Measurements from ENCODE around the gene PLA2G1B. TPM values are rescaled to one million over a fixed set of nuclear protein-coding genes. Genes with fewer than 3 reads are reported as not detected.

Gene PLA2G1B
- total and polyA plus RNA-seq, 2 of the 13 experiments (the other 11 are each of a cell fraction or from before 2014, with no cell fraction given), result 0.33 to 1.4 TPM

- FAIRE-seq, result no peak
- no peak overlapping the region for H3K9ac ChIP-seq (ENCODE audit: insufficient read depth, low read depth, low read length)
- peaks cover 40% of the 10 kb centered on the region for H3K4me1 ChIP-seq (ENCODE audit: insufficient read depth, low read length)
- in situ Hi-C loops (cut with HindIII; ENCODE audit: extremely low pct_ligation_motif_present, low pct_unique_long_range_greater_than_20kb), result no loop called here
- 51% methylated on average over 7 of the region's 7 CpGs for WGBS (ENCODE audit: low lambda C conversion rate)
- no peaks in the 10 kb centered on the region for H3K79me2 ChIP-seq (ENCODE audit: insufficient read depth, low read length)
- H3K4me3 ChIP-seq (replicated peaks in 1 of 3; ENCODE audit: insufficient read depth in 1 of 3, low read depth in 2 of 3, low read length in 3 of 3), result no peak overlapping the region
- ChIA-PET POLR2A (interaction anchor here (0.9 to 1.5 kb wide), 4 partner anchors 10 to 75 kb away, joined by 3 to 8 read pairs (median 4); partner anchors contain the start of gene COX6A1), CTCF (ENCODE audit: low intra/inter-chr PET ratio, low total read pairs) (interaction anchor here (0.7 kb wide), 1 partner anchor 10 kb away, joined by 3 read pairs; no protein-coding TSS in a partner anchor)
- no TSS peak for BruUV-seq (replicated peaks)
- no peaks in the 10 kb centered on the region for H3K9me3 ChIP-seq (ENCODE audit: low read length)
- no peak overlapping the region for H3K27ac ChIP-seq (ENCODE audit: extremely low read length, insufficient read depth, low read length)
- ATAC-seq, result no peak
- peak overlapping the region; percentile 32 for H3K4me2 ChIP-seq (ENCODE audit: low read depth, low read length)
- intact Hi-C loops (cut with micrococcal nuclease; ENCODE audit: unreplicated experiment), result loop anchor here (5.0 kb wide), 1 partner anchor 39 kb away; the partner anchor contains the start of gene PLA2G1B
- TF ChIP-seq AFF4 (CRISPR knock-in tag; IDR thresholded peaks at IDR 0.05) (no peak), ZNF607 (CRISPR knock-in tag; IDR thresholded peaks at IDR 0.05; ENCODE audit: borderline replicate concordance) (no peak), PAF1 (CRISPR knock-in tag; IDR thresholded peaks at IDR 0.05) (no peak), ZNF557 (CRISPR knock-in tag; IDR thresholded peaks at IDR 0.05) (no peak), SYNCRIP (IDR thresholded peaks at IDR 0.05; ENCODE audit: insufficient read depth, low read depth, low read length) (no peak), HCFC1 (IDR thresholded peaks at IDR 0.05; ENCODE audit: low read depth, low read length) (no peak), SMAD1 (CRISPR knock-in tag; IDR thresholded peaks at IDR 0.05; ENCODE audit: borderline replicate concordance, low read depth) (no peak), RXRB (CRISPR knock-in tag; IDR thresholded peaks at IDR 0.05; ENCODE audit: borderline replicate concordance) (no peak)
- no peak for DNase-seq (ENCODE audit: low spot score)
- H2AFZ ChIP-seq (ENCODE audit: low read length), result no peak overlapping the region
- H3K27me3 ChIP-seq (ENCODE audit: control insufficient read depth in 1 of 2, insufficient read depth in 2 of 2, low read length in 2 of 2), result peaks cover 9 to 36% of the 10 kb centered on the region in 2 experiments; a peak in 4 of 5 replicates
- H4K20me1 ChIP-seq (ENCODE audit: insufficient read depth, low read length), result no peaks in the 10 kb centered on the region
- no peaks in the 10 kb centered on the region for H3K36me3 ChIP-seq (replicated peaks in 1 of 2; ENCODE audit: control insufficient read depth in 1 of 2, insufficient read depth in 2 of 2, low read length in 2 of 2)
Observed at GRCh38 chr12:120366341-120366705, 38.7 kb upstream of the PLA2G1B start.
